Inflammatory macrophage treated with lipopolysaccharide for 4 hours (primary cell): ENCODE results near the gene EHMT1.
"Not testable (repeated sequence)": the region's sequence is repeated elsewhere in the genome, so short reads cannot be mapped to it uniquely, and the experiment has no call there.

ENCODE experiments used
- DNase-seq: peaks from one replicate; pipeline ENCODE4 v3.0.0-alpha.2; 2020

Gene EHMT1

GRCh38 chr9:137834846-137835546, 216.2 kb downstream of the EHMT1 start:
- DNase-seq, result no peak

GRCh38 chr9:137836151-137836830, 217.5 kb downstream of the EHMT1 start:
- DNase-seq, result no peak

- no peak for DNase-seq
Observed at GRCh38 chr9:137836831-137837241, 218.0 kb downstream of the EHMT1 start.

GRCh38 chr9:137837345-137838278, 218.8 kb downstream of the EHMT1 start:
- no peak for DNase-seq

- no peak for DNase-seq
Observed at GRCh38 chr9:137838576-137838975, 219.8 kb downstream of the EHMT1 start.

- DNase-seq, result no peak
Observed at GRCh38 chr9:137843355-137843754, 224.6 kb downstream of the EHMT1 start.

- no peak for DNase-seq
Observed at GRCh38 chr9:137851516-137852267, 232.9 kb downstream of the EHMT1 start.

GRCh38 chr9:137853392-137853995, 234.7 kb downstream of the EHMT1 start:
- no peak for DNase-seq

- no peak for DNase-seq
Observed at GRCh38 chr9:137860361-137860760, 241.6 kb downstream of the EHMT1 start.

- no peak for DNase-seq
Observed at GRCh38 chr9:137865581-137866145, 246.9 kb downstream of the EHMT1 start.

GRCh38 chr9:137866226-137867141, 247.7 kb downstream of the EHMT1 start:
- DNase-seq, result no peak

GRCh38 chr9:137870432-137870831, 251.6 kb downstream of the EHMT1 start:
- DNase-seq, result no peak

GRCh38 chr9:137872296-137872695, 253.5 kb downstream of the EHMT1 start:
- no peak for DNase-seq

- no peak for DNase-seq
Observed at GRCh38 chr9:137873408-137873807, 254.6 kb downstream of the EHMT1 start.

- DNase-seq, result no peak
Observed at GRCh38 chr9:137873858-137874362, 255.1 kb downstream of the EHMT1 start.

GRCh38 chr9:137875354-137875753, 256.5 kb downstream of the EHMT1 start:
- no peak for DNase-seq

GRCh38 chr9:137875846-137876245, 257.0 kb downstream of the EHMT1 start:
- no peak for DNase-seq

- no peak for DNase-seq
Observed at GRCh38 chr9:137876269-137876668, 257.5 kb downstream of the EHMT1 start.

- no peak for DNase-seq
Observed at GRCh38 chr9:137876781-137877386, 258.1 kb downstream of the EHMT1 start.

GRCh38 chr9:137877506-137878122, 258.8 kb downstream of the EHMT1 start, which contains the start of gene CACNA1B:
CACNA1B (plus strand) TSS chr9:137877782; CDS start chr9:137877934, 152 bp downstream.
- not testable (repeated sequence) for DNase-seq
